Panc1 (cell line): Measurements from ENCODE around the gene C1orf116. TPM values are rescaled to one million over a fixed set of nuclear protein-coding genes. Genes with fewer than 3 reads are reported as not detected.

Experiments used
- ATAC-seq: fragments of 200-7000 bp; cut with Tn5 transposase; 2 replicates; pipeline ENCODE4 v1.9.1; 2020; ENCODE audit warnings: mild to moderate bottlenecking, moderate library complexity
- BruUV-seq: library from RNA; stranded (reverse); fragments of 400-500 nt; replicated peaks from 2 replicates; lab custom pipeline; 2021; lab: Mats Ljungman, UMichigan
- CTCF ChIA-PET: fragments of 300-600 bp; sonication (Branson Sonifier 250); formaldehyde crosslinking; loops from one replicate; lab custom pipeline; 2022; ENCODE audit warnings: antibody characterized with exemption; lab: Charles Lee
- POLR2A ChIA-PET: fragments of 300-600 bp; sonication (Branson Sonifier 250); formaldehyde crosslinking; loops from one replicate; lab custom pipeline; 2022; ENCODE audit warnings: antibody characterized with exemption; lab: Charles Lee
- DNase-seq: peaks from one replicate; pipeline ENCODE4 v3.0.0-alpha.2; 2010; ENCODE audit warnings: low read depth, low spot score
- H3K27ac ChIP-seq: 2 replicates; pipeline ENCODE4 v1.5.1; 2011; ENCODE audit warnings: mild to moderate bottlenecking, low read length, inconsistent platforms
- H3K27me3 ChIP-seq: fragments of 200-500 bp; sonication (Bioruptor generic); 2 replicates; pipeline ENCODE4 v1.6.0; 2014; ENCODE audit warnings: low read length, inconsistent platforms; ENCODE audit not compliant: control insufficient read depth, insufficient read depth
- H3K36me3 ChIP-seq: fragments of 200-500 bp; sonication (Bioruptor generic); 2 replicates; pipeline ENCODE4 v1.5.1; 2014; ENCODE audit warnings: inconsistent platforms, mild to moderate bottlenecking, low read length, moderate library complexity; ENCODE audit not compliant: control insufficient read depth, insufficient read depth
- H3K4me1 ChIP-seq: 2 replicates; pipeline ENCODE4 v1.5.1; 2011; ENCODE audit warnings: inconsistent platforms, mild to moderate bottlenecking, low read length, moderate library complexity; ENCODE audit not compliant: control insufficient read depth, insufficient read depth
- H3K4me3 ChIP-seq, 2 experiments: 2 replicates each; pipeline ENCODE4 v1.5.1; 2011 to 2012; ENCODE audit warnings: low read depth in 2 of 2, low read length in 2 of 2, mild to moderate bottlenecking in 2 of 2, inconsistent platforms in 1 of 2, moderate library complexity in 1 of 2
- H3K9me3 ChIP-seq: fragments of 200-500 bp; sonication (Bioruptor generic); 2 replicates; pipeline ENCODE4 v1.5.1; 2014; ENCODE audit warnings: low read depth, mild to moderate bottlenecking, inconsistent platforms, low read length, moderate library complexity; ENCODE audit not compliant: control insufficient read depth, insufficient read depth
- TCF7L2 ChIP-seq: IDR thresholded peaks from 2 replicates; pipeline ENCODE4 v1.6.1; 2011; ENCODE audit warnings: mild to moderate bottlenecking, low read depth, low read length, inconsistent platforms
- in situ Hi-C: cut with HindIII; loops from 2 replicates; pipeline ENCODE4 v1.10.0; 2016; ENCODE audit warnings: low sequenced_read_pairs, low pct_unique_long_range_greater_than_20kb
- intact Hi-C: fragments of 100-400 bp; cut with micrococcal nuclease; formaldehyde crosslinking; loops from one replicate; pipeline ENCODE4 v1.10.0; 2022; ENCODE audit not compliant: unreplicated experiment
- total RNA-seq: library from RNA; stranded (reverse); gene quantifications from one replicate; pipeline ENCODE4 v1.2.1, GENCODE V29; 2021; ENCODE audit not compliant: unreplicated experiment
- TF ChIP-seq, protein P1 (sequence below): fragments of 450-650 bp; IDR thresholded peaks from 2 replicates; pipeline ENCODE4 v1.5.1; 2017; ENCODE audit warnings: mild to moderate bottlenecking
- TF ChIP-seq, protein P2 (sequence below), 2 experiments: IDR thresholded peaks; 2 replicates each; pipeline ENCODE4 v1.6.1; 2011 to 2012; ENCODE audit warnings: low read depth in 2 of 2, control low read depth in 1 of 2, low read length in 1 of 2, mild to moderate bottlenecking in 1 of 2, moderate library complexity in 1 of 2; ENCODE audit not compliant: insufficient read depth in 1 of 2

The C1orf116 gene
- total RNA-seq, 1 experiment from 2014 or later, result 0.08 TPM

DNA sequence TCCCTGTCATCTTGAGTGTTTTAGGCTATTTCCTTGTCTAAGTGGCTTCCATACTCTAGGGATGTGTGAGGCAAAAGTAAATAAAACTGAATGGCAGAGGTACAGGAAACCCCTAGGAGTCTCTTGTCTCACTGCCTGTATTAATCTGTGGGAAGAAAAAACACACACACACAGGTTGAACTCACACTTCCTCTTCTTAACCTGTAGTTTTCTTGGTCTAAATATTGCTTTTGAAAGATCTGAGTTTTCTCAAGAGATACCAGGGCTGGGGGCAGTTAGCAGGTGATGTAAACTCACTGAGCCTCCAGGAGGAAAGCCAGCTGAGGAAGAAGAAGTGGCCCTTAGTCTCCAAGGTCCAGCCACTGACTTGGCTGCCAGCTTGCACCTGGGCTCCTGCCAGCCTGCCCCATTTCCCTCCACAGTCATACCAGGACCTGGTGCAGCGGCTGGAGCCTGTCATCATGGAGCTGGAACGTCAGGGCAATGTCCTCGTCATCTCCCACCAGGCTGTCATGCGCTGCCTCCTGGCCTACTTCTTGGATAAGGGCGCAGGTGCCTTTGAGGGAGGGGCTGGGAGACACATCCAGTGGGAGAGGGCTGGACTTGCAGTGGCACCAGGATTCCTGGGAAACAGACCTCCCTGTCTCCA lies 37.4 kb upstream of the C1orf116 start:
- H3K4me1 ChIP-seq, result no peaks in the 10 kb centered on the region
- no TSS peak for BruUV-seq
- CTCF ChIA-PET, result no interaction called here
- H3K27ac ChIP-seq, result no peak overlapping the region
- no peak overlapping the region for H3K4me3 ChIP-seq
- peaks cover under 1% of the 10 kb centered on the region for H3K36me3 ChIP-seq
- POLR2A ChIA-PET, result no interaction called here
- no peak for ATAC-seq
- intact Hi-C loops (no loop called here), in situ Hi-C loops (no loop called here)
- no peaks in the 10 kb centered on the region for H3K9me3 ChIP-seq
- H3K27me3 ChIP-seq, result no peaks in the 10 kb centered on the region
- no peak for TF ChIP-seq TCF7L2
- TF ChIP-seq, protein P1, sequence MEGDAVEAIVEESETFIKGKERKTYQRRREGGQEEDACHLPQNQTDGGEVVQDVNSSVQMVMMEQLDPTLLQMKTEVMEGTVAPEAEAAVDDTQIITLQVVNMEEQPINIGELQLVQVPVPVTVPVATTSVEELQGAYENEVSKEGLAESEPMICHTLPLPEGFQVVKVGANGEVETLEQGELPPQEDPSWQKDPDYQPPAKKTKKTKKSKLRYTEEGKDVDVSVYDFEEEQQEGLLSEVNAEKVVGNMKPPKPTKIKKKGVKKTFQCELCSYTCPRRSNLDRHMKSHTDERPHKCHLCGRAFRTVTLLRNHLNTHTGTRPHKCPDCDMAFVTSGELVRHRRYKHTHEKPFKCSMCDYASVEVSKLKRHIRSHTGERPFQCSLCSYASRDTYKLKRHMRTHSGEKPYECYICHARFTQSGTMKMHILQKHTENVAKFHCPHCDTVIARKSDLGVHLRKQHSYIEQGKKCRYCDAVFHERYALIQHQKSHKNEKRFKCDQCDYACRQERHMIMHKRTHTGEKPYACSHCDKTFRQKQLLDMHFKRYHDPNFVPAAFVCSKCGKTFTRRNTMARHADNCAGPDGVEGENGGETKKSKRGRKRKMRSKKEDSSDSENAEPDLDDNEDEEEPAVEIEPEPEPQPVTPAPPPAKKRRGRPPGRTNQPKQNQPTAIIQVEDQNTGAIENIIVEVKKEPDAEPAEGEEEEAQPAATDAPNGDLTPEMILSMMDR, result no peak
- TF ChIP-seq, protein P2, sequence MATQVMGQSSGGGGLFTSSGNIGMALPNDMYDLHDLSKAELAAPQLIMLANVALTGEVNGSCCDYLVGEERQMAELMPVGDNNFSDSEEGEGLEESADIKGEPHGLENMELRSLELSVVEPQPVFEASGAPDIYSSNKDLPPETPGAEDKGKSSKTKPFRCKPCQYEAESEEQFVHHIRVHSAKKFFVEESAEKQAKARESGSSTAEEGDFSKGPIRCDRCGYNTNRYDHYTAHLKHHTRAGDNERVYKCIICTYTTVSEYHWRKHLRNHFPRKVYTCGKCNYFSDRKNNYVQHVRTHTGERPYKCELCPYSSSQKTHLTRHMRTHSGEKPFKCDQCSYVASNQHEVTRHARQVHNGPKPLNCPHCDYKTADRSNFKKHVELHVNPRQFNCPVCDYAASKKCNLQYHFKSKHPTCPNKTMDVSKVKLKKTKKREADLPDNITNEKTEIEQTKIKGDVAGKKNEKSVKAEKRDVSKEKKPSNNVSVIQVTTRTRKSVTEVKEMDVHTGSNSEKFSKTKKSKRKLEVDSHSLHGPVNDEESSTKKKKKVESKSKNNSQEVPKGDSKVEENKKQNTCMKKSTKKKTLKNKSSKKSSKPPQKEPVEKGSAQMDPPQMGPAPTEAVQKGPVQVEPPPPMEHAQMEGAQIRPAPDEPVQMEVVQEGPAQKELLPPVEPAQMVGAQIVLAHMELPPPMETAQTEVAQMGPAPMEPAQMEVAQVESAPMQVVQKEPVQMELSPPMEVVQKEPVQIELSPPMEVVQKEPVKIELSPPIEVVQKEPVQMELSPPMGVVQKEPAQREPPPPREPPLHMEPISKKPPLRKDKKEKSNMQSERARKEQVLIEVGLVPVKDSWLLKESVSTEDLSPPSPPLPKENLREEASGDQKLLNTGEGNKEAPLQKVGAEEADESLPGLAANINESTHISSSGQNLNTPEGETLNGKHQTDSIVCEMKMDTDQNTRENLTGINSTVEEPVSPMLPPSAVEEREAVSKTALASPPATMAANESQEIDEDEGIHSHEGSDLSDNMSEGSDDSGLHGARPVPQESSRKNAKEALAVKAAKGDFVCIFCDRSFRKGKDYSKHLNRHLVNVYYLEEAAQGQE (IDR thresholded peaks at IDR 0.05; ENCODE audit: insufficient read depth in 1 of 2, low read depth in 2 of 2, low read length in 1 of 2), result no peak
- no peak for DNase-seq

- peaks cover 3% of the 10 kb centered on the region for H3K36me3 ChIP-seq
- no peak overlapping the region for H3K27ac ChIP-seq
- H3K27me3 ChIP-seq, result no peaks in the 10 kb centered on the region
- TF ChIP-seq, protein P2 (IDR thresholded peaks at IDR 0.05; ENCODE audit: insufficient read depth in 1 of 2, low read depth in 2 of 2, low read length in 1 of 2), result no peak
- CTCF ChIA-PET, result interaction anchor here (0.5 kb wide), 1 partner anchor 524 kb away, joined by 3 read pairs; no protein-coding TSS in a partner anchor
- DNase-seq, result no peak
- POLR2A ChIA-PET, result no interaction called here
- H3K4me1 ChIP-seq, result no peaks in the 10 kb centered on the region
- in situ Hi-C loops (no loop called here), intact Hi-C loops (no loop called here)
- BruUV-seq, result no TSS peak
- ATAC-seq, result no peak
- no peaks in the 10 kb centered on the region for H3K9me3 ChIP-seq
- H3K4me3 ChIP-seq, result no peak overlapping the region
Observed at GRCh38 chr1:207069061-207069460, 36.5 kb upstream of the C1orf116 start.
